HepG2 (cell line): Measurements from ENCODE around the gene STK40. TPM values are rescaled to one million over a fixed set of nuclear protein-coding genes. Genes with fewer than 3 reads are reported as not detected.

Experiments
- AKAP8 ChIP-seq: sonication (generic); formaldehyde crosslinking; IDR thresholded peaks from 2 replicates; pipeline ENCODE4 v1.5.1; 2020; ENCODE audit warnings: mild to moderate bottlenecking, missing genetic modification reagents
- BCLAF1 ChIP-seq: fragments of 450-650 bp; IDR thresholded peaks from 2 replicates; pipeline ENCODE4 v1.6.1; 2017; ENCODE audit warnings: mild to moderate bottlenecking
- CC2D1A ChIP-seq: sonication (generic); formaldehyde crosslinking; IDR thresholded peaks from 2 replicates; pipeline ENCODE4 v1.8.1; 2023; ENCODE audit warnings: mild to moderate bottlenecking, missing genetic modification reagents
- CERS6 ChIP-seq: sonication (generic); formaldehyde crosslinking; IDR thresholded peaks from 2 replicates; pipeline ENCODE4 v1.5.0; 2020; ENCODE audit warnings: missing genetic modification reagents
- HNF1B ChIP-seq: sonication (generic); formaldehyde crosslinking; IDR thresholded peaks from 2 replicates; pipeline ENCODE4 v1.5.1; 2020; ENCODE audit warnings: mild to moderate bottlenecking, moderate library complexity, missing genetic modification reagents
- NFATC3 ChIP-seq: sonication (generic); formaldehyde crosslinking; IDR thresholded peaks from 2 replicates; pipeline ENCODE4 v1.5.1; 2020; ENCODE audit warnings: mild to moderate bottlenecking, missing genetic modification reagents
- ONECUT2 ChIP-seq: sonication (generic); formaldehyde crosslinking; IDR thresholded peaks from 2 replicates; pipeline ENCODE4 v1.4.0; 2020; ENCODE audit warnings: missing genetic modification reagents
- SMAD9 ChIP-seq: sonication (generic); formaldehyde crosslinking; IDR thresholded peaks from 2 replicates; pipeline ENCODE4 v1.5.1; 2020; ENCODE audit warnings: mild to moderate bottlenecking, missing genetic modification reagents
- TEAD3 ChIP-seq: optimal IDR thresholded peaks from 2 replicates; pipeline ENCODE3; 2016; ENCODE audit warnings: borderline replicate concordance
- ZBTB7B ChIP-seq: sonication (generic); formaldehyde crosslinking; IDR thresholded peaks from 2 replicates; pipeline ENCODE4 v1.4.0; 2020; ENCODE audit warnings: missing genetic modification reagents
- ZNF292 ChIP-seq: sonication (generic); formaldehyde crosslinking; IDR thresholded peaks from 2 replicates; pipeline ENCODE4 v1.8.1; 2022; ENCODE audit warnings: mild to moderate bottlenecking, low read depth, missing genetic modification reagents, borderline replicate concordance
- ZNF329 ChIP-seq: sonication (generic); formaldehyde crosslinking; IDR thresholded peaks from 2 replicates; pipeline ENCODE4 v1.9.0; 2021; ENCODE audit warnings: low read depth, mild to moderate bottlenecking, missing genetic modification reagents
- ZNF331 ChIP-seq: sonication (generic); formaldehyde crosslinking; IDR thresholded peaks from 2 replicates; pipeline ENCODE4 v1.4.0; 2020; ENCODE audit warnings: missing genetic modification reagents
- ZNF430 ChIP-seq: sonication (generic); formaldehyde crosslinking; IDR thresholded peaks from 2 replicates; pipeline ENCODE4 v1.9.0; 2021; ENCODE audit warnings: mild to moderate bottlenecking, missing genetic modification reagents
- ZNF552 ChIP-seq: sonication (generic); formaldehyde crosslinking; IDR thresholded peaks from 2 replicates; pipeline ENCODE4 v1.9.0; 2022; ENCODE audit warnings: missing genetic modification reagents, mild to moderate bottlenecking, borderline replicate concordance
- ZNF572 ChIP-seq: sonication (generic); formaldehyde crosslinking; IDR thresholded peaks from 2 replicates; pipeline ENCODE4 v1.5.1; 2020; ENCODE audit warnings: mild to moderate bottlenecking, missing genetic modification reagents
- ZNF574 ChIP-seq: sonication (generic); formaldehyde crosslinking; IDR thresholded peaks from 2 replicates; pipeline ENCODE4 v1.4.0; 2020; ENCODE audit warnings: missing genetic modification reagents
- ZNF597 ChIP-seq: sonication (generic); formaldehyde crosslinking; IDR thresholded peaks from 2 replicates; pipeline ENCODE4 v1.5.0; 2020; ENCODE audit warnings: missing genetic modification reagents
- ZNF709 ChIP-seq: sonication (generic); formaldehyde crosslinking; IDR thresholded peaks from 2 replicates; pipeline ENCODE4 v1.5.0; 2020; ENCODE audit warnings: mild to moderate bottlenecking, missing genetic modification reagents
- polyA plus RNA-seq, 8 experiments: library from polyadenylated mRNA; depleted of rRNA in 3 of 8; stranded (reverse) in 7 of 8; unstranded in 1 of 8; fragments of >200 nt; fragmentation: Illumina TruSeq in 4 of 8; extraction: Trizol in 4 of 8; gene quantifications; 2 replicates each; pipeline versions ENCODE4 v1.2.1 to v1.2.3, GENCODE V29; 2011 to 2016; ENCODE audit warnings: low read depth in 4 of 8, missing spikeins in 1 of 8, mixed read lengths in 1 of 8; ENCODE audit not compliant: insufficient read depth in 1 of 8
- total RNA-seq, 5 experiments: library from RNA; depleted of rRNA; stranded (reverse); fragments of >200 nt; fragmentation: Illumina TruSeq; extraction: Trizol; gene quantifications; 2 replicates each; pipeline ENCODE4 v1.2.3, GENCODE V29; 2016; ENCODE audit warnings: low read depth in 1 of 5

Gene STK40
- total and polyA plus RNA-seq, 2 of the 13 experiments (the other 11 are each of a cell fraction or from before 2014, with no cell fraction given): 33.8 to 35.1 TPM

- TF ChIP-seq NFATC3 (CRISPR knock-in tag) (no peak), TEAD3 (CRISPR knock-in tag) (no peak), AKAP8 (CRISPR knock-in tag) (no peak), ZNF552 (CRISPR knock-in tag) (no peak), ZNF430 (CRISPR knock-in tag) (peak; percentile 65; the same call in 1 of the 2 replicates), ZNF597 (CRISPR knock-in tag) (no peak), SMAD9 (CRISPR knock-in tag) (0 out of 2 replicates have a peak, but pooled peaks have one; percentile 23), ZNF292 (CRISPR knock-in tag) (peak; percentile 65; the same call in 1 of the 2 replicates), BCLAF1 (no peak), ZNF329 (CRISPR knock-in tag) (0 out of 2 replicates have a peak, but pooled peaks have one; percentile 44), ZBTB7B (CRISPR knock-in tag) (peak; percentile 58), CERS6 (no peak), HNF1B (peak; percentile 72; the same call in 1 of the 2 replicates), ZNF574 (CRISPR knock-in tag) (peak; percentile 98), CC2D1A (CRISPR knock-in tag) (no peak), ZNF572 (no peak), ONECUT2 (CRISPR knock-in tag) (no peak), ZNF709 (CRISPR knock-in tag) (no peak; the same call in 1 of the 2 replicates), ZNF331 (CRISPR knock-in tag) (0 out of 2 replicates have a peak, but pooled peaks have one; percentile 41)
These were observed 11.9 kb upstream of the STK40 start, which contains the start of gene LSM10 (continued) for GRCh38 chr1:36397378-36398230.
